HEK293 (cell line): ENCODE data around the gene TRAPPC2.

ENCODE experiments used
- CTCF ChIA-PET: fragments of 350-600 bp; formaldehyde crosslinking; extraction: SDS; loops from one replicate; lab custom pipeline; 2021; ENCODE audit warnings: antibody characterized with exemption; lab: Yijun Ruan, JAX
- POLR2A ChIA-PET: fragments of 300-600 bp; formaldehyde crosslinking; extraction: SDS; loops from one replicate; lab custom pipeline; 2020; ENCODE audit warnings: antibody characterized with exemption, inconsistent platforms; lab: Yijun Ruan, JAX
- H3K27ac ChIP-seq: fragments of 200-500 bp; sonication (Bioruptor generic); 2 replicates; pipeline ENCODE4 v1.5.1; 2014; ENCODE audit warnings: low read depth, low read length, control low read depth, inconsistent platforms; ENCODE audit errors: extremely low read depth
- H3K36me3 ChIP-seq, 2 experiments: fragments of 200-500 bp in 1 of 2; sonication (Bioruptor generic) in 1 of 2; 1 replicate in 1 of 2; 2 replicates in 1 of 2; pipeline ENCODE4 v1.5.1; 2014 to 2017; ENCODE audit warnings: inconsistent platforms in 2 of 2, low read length in 2 of 2; ENCODE audit not compliant: control insufficient read depth in 2 of 2, insufficient read depth in 1 of 2
- H3K4me1 ChIP-seq: fragments of 200-500 bp; sonication (Bioruptor generic); 2 replicates; pipeline ENCODE4 v1.5.1; 2014; ENCODE audit warnings: mild to moderate bottlenecking, low read length, inconsistent platforms; ENCODE audit not compliant: control insufficient read depth, insufficient read depth
- H3K4me3 ChIP-seq: 2 replicates; pipeline ENCODE4 v1.5.1; 2011; ENCODE audit warnings: low read depth, mild to moderate bottlenecking, control low read depth, low read length, moderate library complexity
- H3K9me3 ChIP-seq: fragments of 200-500 bp; sonication (Bioruptor generic); 2 replicates; pipeline ENCODE4 v1.5.1; 2014; ENCODE audit warnings: low read depth, low read length, inconsistent platforms; ENCODE audit not compliant: control insufficient read depth, insufficient read depth
- IKZF3 ChIP-seq: fragments of 450-650 bp; IDR thresholded peaks from 2 replicates; pipeline ENCODE4 v1.5.0; 2018; ENCODE audit warnings: missing biosample characterization, mild to moderate bottlenecking, missing genetic modification characterization, moderate library complexity
- KLF1 ChIP-seq: fragments of 450-650 bp; formaldehyde crosslinking; IDR thresholded peaks from 2 replicates; pipeline ENCODE4 v1.5.1; 2016; ENCODE audit warnings: missing biosample characterization, missing genetic modification characterization
- ZEB2 ChIP-seq: fragments of 450-650 bp; formaldehyde crosslinking; IDR thresholded peaks from 2 replicates; pipeline ENCODE4 v1.5.1; 2016; ENCODE audit warnings: missing biosample characterization, missing genetic modification characterization
- ZNF19 ChIP-seq: fragments of 450-650 bp; formaldehyde crosslinking; IDR thresholded peaks from 2 replicates; pipeline ENCODE4; 2016; ENCODE audit warnings: missing biosample characterization, missing genetic modification characterization, low read depth
- ZNF221 ChIP-seq: fragments of 450-650 bp; formaldehyde crosslinking; IDR thresholded peaks from 2 replicates; pipeline ENCODE4 v1.5.1; 2017; ENCODE audit warnings: missing biosample characterization, missing genetic modification characterization, borderline replicate concordance
- ZNF514 ChIP-seq: fragments of 450-650 bp; formaldehyde crosslinking; IDR thresholded peaks from 2 replicates; pipeline ENCODE4 v1.5.1; 2016; ENCODE audit warnings: missing biosample characterization, missing genetic modification characterization
- ZNF571 ChIP-seq: fragments of 450-650 bp; formaldehyde crosslinking; IDR thresholded peaks from 2 replicates; pipeline ENCODE4 v1.5.0; 2017; ENCODE audit warnings: missing biosample characterization, missing genetic modification characterization
- ZNF664 ChIP-seq: fragments of 450-650 bp; formaldehyde crosslinking; IDR thresholded peaks from 2 replicates; pipeline ENCODE4 v1.5.1; 2016; ENCODE audit warnings: missing biosample characterization, missing genetic modification characterization
- ZNF707 ChIP-seq: fragments of 450-650 bp; formaldehyde crosslinking; IDR thresholded peaks from 2 replicates; pipeline ENCODE4 v1.5.1; 2016; ENCODE audit warnings: missing biosample characterization, missing genetic modification characterization
- ZNF76 ChIP-seq: fragments of 450-650 bp; formaldehyde crosslinking; IDR thresholded peaks from 2 replicates; pipeline ENCODE4; 2016; ENCODE audit warnings: low read depth, missing biosample characterization, missing genetic modification characterization, borderline replicate concordance
- ZNF776 ChIP-seq: fragments of 450-650 bp; formaldehyde crosslinking; IDR thresholded peaks from 2 replicates; pipeline ENCODE4 v1.5.0; 2017; ENCODE audit warnings: missing biosample characterization, missing genetic modification characterization, borderline replicate concordance
- ZNF777 ChIP-seq: fragments of 450-650 bp; formaldehyde crosslinking; IDR thresholded peaks from 2 replicates; pipeline ENCODE4 v1.5.1; 2017; ENCODE audit warnings: missing biosample characterization, missing genetic modification characterization, borderline replicate concordance
- ZNF843 ChIP-seq: fragments of 450-650 bp; formaldehyde crosslinking; IDR thresholded peaks from 2 replicates; pipeline ENCODE4 v1.5.1; 2016; ENCODE audit warnings: missing biosample characterization, missing genetic modification characterization
- TF ChIP-seq, protein P1 (sequence below): fragments of 450-650 bp; formaldehyde crosslinking; IDR thresholded peaks from 2 replicates; pipeline ENCODE4 v1.5.1; 2017; ENCODE audit warnings: missing biosample characterization, missing genetic modification characterization
- TF ChIP-seq, protein P2 (sequence below): fragments of 450-650 bp; formaldehyde crosslinking; IDR thresholded peaks from 2 replicates; pipeline ENCODE4 v1.5.1; 2016; ENCODE audit warnings: missing biosample characterization, missing genetic modification characterization
- TF ChIP-seq, protein P3 (sequence below): fragments of 450-650 bp; formaldehyde crosslinking; IDR thresholded peaks from 2 replicates; pipeline ENCODE4 v1.5.1; 2017; ENCODE audit warnings: missing biosample characterization, missing genetic modification characterization
- TF ChIP-seq, protein P4 (sequence below): fragments of 450-650 bp; formaldehyde crosslinking; IDR thresholded peaks from 2 replicates; pipeline ENCODE4 v1.5.1; 2017; ENCODE audit warnings: missing biosample characterization, missing genetic modification characterization

TRAPPC2 gene

DNA sequence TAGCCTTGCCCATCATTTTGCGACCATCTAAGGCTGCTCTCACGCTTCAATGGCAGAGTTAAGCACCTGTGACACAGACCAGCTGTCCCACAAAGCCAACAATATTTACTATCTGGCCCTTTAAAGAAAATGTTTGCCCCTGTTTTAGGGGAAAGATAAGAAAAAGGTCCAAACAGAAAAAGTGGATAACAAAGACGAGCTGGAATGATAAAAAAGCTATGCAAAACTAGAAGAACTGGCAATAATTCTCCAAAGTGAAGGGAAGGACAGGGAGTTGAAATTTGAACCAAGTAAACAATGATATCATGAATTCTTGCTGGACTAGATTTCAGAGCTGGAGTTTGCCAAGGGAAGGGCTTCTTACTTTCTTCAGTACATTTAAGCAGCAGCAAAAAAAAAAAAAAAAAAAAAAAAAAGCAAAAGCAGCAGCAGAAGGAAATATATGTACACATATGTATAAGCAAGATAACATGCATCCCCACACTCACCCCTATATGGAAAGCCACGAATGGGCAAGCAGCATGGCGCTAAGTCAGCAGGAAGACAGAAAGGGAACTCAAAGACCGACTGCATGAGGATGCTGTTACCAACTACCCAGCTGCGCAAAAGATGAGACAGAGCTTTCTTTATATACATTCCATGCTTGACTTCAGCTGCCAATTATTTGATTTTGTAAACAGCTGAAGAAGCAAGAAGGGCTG is 12.5 kb downstream of the TRAPPC2 start (continued):
- TF ChIP-seq, protein P1, sequence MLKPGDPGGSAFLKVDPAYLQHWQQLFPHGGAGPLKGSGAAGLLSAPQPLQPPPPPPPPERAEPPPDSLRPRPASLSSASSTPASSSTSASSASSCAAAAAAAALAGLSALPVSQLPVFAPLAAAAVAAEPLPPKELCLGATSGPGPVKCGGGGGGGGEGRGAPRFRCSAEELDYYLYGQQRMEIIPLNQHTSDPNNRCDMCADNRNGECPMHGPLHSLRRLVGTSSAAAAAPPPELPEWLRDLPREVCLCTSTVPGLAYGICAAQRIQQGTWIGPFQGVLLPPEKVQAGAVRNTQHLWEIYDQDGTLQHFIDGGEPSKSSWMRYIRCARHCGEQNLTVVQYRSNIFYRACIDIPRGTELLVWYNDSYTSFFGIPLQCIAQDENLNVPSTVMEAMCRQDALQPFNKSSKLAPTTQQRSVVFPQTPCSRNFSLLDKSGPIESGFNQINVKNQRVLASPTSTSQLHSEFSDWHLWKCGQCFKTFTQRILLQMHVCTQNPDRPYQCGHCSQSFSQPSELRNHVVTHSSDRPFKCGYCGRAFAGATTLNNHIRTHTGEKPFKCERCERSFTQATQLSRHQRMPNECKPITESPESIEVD (tag by site-specific recombination) = peak; percentile 94
- TF ChIP-seq, protein P2, sequence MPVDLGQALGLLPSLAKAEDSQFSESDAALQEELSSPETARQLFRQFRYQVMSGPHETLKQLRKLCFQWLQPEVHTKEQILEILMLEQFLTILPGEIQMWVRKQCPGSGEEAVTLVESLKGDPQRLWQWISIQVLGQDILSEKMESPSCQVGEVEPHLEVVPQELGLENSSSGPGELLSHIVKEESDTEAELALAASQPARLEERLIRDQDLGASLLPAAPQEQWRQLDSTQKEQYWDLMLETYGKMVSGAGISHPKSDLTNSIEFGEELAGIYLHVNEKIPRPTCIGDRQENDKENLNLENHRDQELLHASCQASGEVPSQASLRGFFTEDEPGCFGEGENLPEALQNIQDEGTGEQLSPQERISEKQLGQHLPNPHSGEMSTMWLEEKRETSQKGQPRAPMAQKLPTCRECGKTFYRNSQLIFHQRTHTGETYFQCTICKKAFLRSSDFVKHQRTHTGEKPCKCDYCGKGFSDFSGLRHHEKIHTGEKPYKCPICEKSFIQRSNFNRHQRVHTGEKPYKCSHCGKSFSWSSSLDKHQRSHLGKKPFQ (tag by site-specific recombination) = no peak
- TF ChIP-seq ZEB2 (tag by site-specific recombination) = peak; percentile 54

DNA sequence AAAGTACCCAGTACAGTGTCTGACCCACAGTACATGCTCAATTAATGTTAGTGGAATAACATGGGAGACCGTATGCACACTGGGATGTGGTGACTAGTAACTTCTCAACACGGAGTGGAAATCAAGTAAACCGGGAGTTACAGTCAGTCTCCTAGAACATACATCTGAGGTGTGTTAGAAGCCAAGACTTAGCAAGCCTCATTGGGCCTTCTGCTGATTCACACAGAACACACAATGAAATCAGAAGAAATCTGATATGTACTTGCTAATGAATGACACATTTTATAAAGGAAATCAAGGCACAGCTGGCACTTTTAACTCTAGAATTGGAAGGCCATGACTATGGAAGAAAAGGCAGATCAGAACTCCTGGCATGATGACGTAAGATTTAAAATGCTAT is 13.0 kb downstream of the TRAPPC2 start:
- Histone ChIP-seq H3K27ac (no peak overlapping the region), H3K4me1 (peaks cover 6% of the 10 kb centered on the region; the same call in 1 of the 2 replicates), H3K36me3 (peaks cover 45 to 49% of the 10 kb centered on the region in 2 experiments), H3K4me3 (no peak overlapping the region), H3K9me3 (no peaks in the 10 kb centered on the region)
- ChIA-PET CTCF (interaction anchor here (0.6 to 1.2 kb wide), 4 partner anchors 24 to 1553 kb away, joined by 3 to 4 read pairs (median 3); no protein-coding TSS in a partner anchor), POLR2A (interaction anchor here (0.6 to 2.9 kb wide), 6 partner anchors 13 to 52 kb away, joined by 3 to 27 read pairs (median 6); partner anchors contain the start of genes OFD1, RAB9A and TRAPPC2)
- TF ChIP-seq ZNF19 (tag by site-specific recombination) (no peak), ZNF664 (tag by site-specific recombination) (0 out of 2 replicates have a peak, but pooled peaks have one; percentile 28)

DNA sequence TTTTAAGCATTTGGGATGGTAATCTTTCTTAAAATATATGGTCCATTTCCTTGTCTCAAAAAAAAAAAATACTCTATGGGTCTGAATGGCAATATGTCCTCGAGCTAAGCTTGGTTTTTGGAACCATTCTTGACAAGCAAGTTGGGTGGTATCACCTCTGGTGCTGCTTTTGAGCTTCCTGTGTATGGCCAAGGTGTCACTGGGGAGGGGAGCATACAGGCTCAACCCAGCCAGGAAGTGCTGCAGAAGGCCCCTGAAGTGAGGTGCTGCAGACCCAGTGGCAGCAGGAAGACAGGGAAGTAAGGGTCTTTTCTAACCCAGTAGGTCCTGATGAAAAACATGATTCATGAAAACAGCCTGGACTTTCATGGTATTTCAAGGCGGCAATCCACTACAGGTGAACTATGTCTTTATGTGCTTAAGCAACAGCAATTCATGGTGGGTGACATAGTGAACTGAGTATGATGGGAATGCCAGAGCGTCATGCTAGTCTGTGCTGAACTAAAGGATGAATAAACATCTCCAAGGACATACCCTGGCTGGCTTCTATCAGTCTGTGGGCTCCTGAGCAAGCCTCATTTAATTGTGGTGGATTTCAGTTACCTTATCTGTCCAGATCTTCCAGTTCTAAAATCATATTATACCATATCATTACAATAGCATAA is 15.1 kb downstream of the TRAPPC2 start:
- Histone ChIP-seq H3K9me3 (no peaks in the 10 kb centered on the region), H3K27ac (no peak overlapping the region), H3K4me1 (peaks cover 6% of the 10 kb centered on the region; the same call in 1 of the 2 replicates), H3K4me3 (no peak overlapping the region), H3K36me3 (peaks cover 63 to 69% of the 10 kb centered on the region in 2 experiments)
- ChIA-PET POLR2A (interaction anchor here (0.7 to 1.0 kb wide), 3 partner anchors 12 to 44 kb away, joined by 3 read pairs; no protein-coding TSS in a partner anchor), CTCF (interaction anchor here (0.7 to 1.1 kb wide), 3 partner anchors 12 to 312 kb away, joined by 3 to 7 read pairs (median 4); no protein-coding TSS in a partner anchor)
- TF ChIP-seq ZNF221 (tag by site-specific recombination) (no peak), KLF1 (tag by site-specific recombination) (no peak), ZNF707 (no peak), ZNF514 (tag by site-specific recombination) (no peak), ZNF777 (no peak), ZNF776 (no peak), ZNF843 (tag by site-specific recombination) (no peak), IKZF3 (tag by site-specific recombination) (no peak), ZNF76 (tag by site-specific recombination) (no peak), ZNF571 (tag by site-specific recombination) (no peak)
- TF ChIP-seq, protein P3, sequence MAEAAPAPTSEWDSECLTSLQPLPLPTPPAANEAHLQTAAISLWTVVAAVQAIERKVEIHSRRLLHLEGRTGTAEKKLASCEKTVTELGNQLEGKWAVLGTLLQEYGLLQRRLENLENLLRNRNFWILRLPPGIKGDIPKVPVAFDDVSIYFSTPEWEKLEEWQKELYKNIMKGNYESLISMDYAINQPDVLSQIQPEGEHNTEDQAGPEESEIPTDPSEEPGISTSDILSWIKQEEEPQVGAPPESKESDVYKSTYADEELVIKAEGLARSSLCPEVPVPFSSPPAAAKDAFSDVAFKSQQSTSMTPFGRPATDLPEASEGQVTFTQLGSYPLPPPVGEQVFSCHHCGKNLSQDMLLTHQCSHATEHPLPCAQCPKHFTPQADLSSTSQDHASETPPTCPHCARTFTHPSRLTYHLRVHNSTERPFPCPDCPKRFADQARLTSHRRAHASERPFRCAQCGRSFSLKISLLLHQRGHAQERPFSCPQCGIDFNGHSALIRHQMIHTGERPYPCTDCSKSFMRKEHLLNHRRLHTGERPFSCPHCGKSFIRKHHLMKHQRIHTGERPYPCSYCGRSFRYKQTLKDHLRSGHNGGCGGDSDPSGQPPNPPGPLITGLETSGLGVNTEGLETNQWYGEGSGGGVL (tag by site-specific recombination) = no peak
- TF ChIP-seq, protein P4, sequence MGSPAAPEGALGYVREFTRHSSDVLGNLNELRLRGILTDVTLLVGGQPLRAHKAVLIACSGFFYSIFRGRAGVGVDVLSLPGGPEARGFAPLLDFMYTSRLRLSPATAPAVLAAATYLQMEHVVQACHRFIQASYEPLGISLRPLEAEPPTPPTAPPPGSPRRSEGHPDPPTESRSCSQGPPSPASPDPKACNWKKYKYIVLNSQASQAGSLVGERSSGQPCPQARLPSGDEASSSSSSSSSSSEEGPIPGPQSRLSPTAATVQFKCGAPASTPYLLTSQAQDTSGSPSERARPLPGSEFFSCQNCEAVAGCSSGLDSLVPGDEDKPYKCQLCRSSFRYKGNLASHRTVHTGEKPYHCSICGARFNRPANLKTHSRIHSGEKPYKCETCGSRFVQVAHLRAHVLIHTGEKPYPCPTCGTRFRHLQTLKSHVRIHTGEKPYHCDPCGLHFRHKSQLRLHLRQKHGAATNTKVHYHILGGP (tag by site-specific recombination) = no peak
